ENCODE measurements around the gene TNIK. TPM values are rescaled to one million over a fixed set of nuclear protein-coding genes. Genes with fewer than 3 reads are reported as not detected.
A peak's percentile ranks its signal among the peaks of the same experiment; 100 is the strongest.

Gene TNIK
- total and polyA plus RNA-seq, 2 of the 4 experiments (the other 2 are of a cell fraction): 3.4 to 6.3 TPM

DNA sequence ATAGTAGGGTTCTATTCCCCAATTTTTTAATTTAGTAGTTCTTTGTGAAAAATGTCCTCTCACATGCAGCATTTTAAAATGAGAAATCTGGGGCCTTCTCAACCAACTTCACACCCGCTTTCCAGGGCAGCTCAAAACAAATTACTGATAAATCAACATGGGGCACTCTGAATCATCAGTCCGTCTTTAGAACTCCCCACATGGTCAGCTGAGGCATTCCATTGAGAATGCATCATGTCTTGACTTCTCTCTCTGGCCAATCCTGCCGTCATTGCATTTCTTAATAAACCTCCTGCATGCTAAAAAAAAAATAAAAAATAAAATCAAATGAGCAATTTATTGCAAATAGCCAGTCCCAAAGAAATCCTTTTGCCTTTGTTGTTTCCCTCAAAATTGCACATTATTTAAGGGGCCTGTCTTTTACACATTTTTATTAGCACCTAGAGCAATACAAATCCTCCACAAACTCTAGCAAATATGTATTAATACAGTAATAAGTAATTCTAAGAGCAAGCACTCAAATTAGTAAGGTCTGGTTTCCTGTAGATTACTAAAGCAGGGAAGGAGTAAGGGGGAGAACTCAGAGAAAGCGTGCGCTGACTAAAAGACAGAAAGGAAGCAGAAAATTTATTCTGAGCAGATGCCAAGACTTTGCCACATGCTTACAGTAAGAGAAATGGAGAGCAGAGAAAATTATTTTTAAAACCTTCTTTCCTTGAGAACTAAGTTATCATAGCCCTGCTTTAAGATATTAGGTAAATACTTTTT is 175.7 kb downstream of the TNIK start:
- BruUV-seq (replicated peaks): no TSS peak
- Histone ChIP-seq H3K4me1 (ENCODE audit: control insufficient read depth, insufficient read depth, low read length) (peaks cover 9% of the 10 kb centered on the region), H2BK15ac (ENCODE audit: low read depth, low read length) (no peak overlapping the region), H3K36me3 (ENCODE audit: control insufficient read depth, insufficient read depth, low read length) (no peaks in the 10 kb centered on the region), H4K20me1 (ENCODE audit: insufficient read depth, low read length) (no peaks in the 10 kb centered on the region), H3K23ac (ENCODE audit: low read depth, low read length) (no peak overlapping the region), H2AFZ (replicated peaks; ENCODE audit: low read length, poor library complexity) (no peak overlapping the region), H3K4me2 (ENCODE audit: low read depth, low read length) (peak overlapping the region; percentile 48; the same call in 1 of the 2 replicates), H3K9me1 (ENCODE audit: insufficient read depth, low read length) (no peaks in the 10 kb centered on the region; the same call in 1 of the 2 replicates), H2BK20ac (ENCODE audit: low read depth, low read length) (peak overlapping the region; percentile 10; the same call in 1 of the 2 replicates), H3K56ac (ENCODE audit: extremely low read depth, insufficient read depth, low read length) (no peak overlapping the region), H3K4ac (ENCODE audit: low read depth, low read length) (peak overlapping the region; percentile 5; the same call in 1 of the 2 replicates), H4K8ac (ENCODE audit: low read depth in 2 of 2, low read length in 2 of 2) (no peak overlapping the region), H3K9ac (ENCODE audit: low read depth, low read length) (no peak overlapping the region), H3K9me3 (ENCODE audit: control insufficient read depth, insufficient read depth, low read length) (no peaks in the 10 kb centered on the region), H2AK9ac (replicated peaks; ENCODE audit: low read depth, low read length, poor library complexity) (no peak overlapping the region), H2BK5ac (ENCODE audit: low read depth, low read length, poor library complexity, severe bottlenecking) (peak overlapping the region; percentile 77), H4K5ac (ENCODE audit: low read depth, low read length) (no peak overlapping the region), H2AK5ac (ENCODE audit: low read depth, low read length) (no peak overlapping the region), H3K27me3 (ENCODE audit: control insufficient read depth, insufficient read depth, low read length) (no peaks in the 10 kb centered on the region), H2BK120ac (ENCODE audit: low read depth, low read length) (peak overlapping the region; percentile 27; the same call in 1 of the 2 replicates), H3K27ac (ENCODE audit: insufficient read depth, low read length) (peak overlapping the region; percentile 13; the same call in 1 of the 2 replicates), H3K79me1 (ENCODE audit: low read depth in 1 of 2, low read length in 2 of 2) (no peaks in the 10 kb centered on the region), H3K4me3 (ENCODE audit: insufficient read depth, low read depth, low read length) (no peak overlapping the region), H4K91ac (ENCODE audit: insufficient read depth, low read depth, low read length) (no peak overlapping the region; the same call in 1 of the 2 replicates), H3K18ac (ENCODE audit: low read depth, low read length) (no peak overlapping the region), H3K14ac (replicated peaks; ENCODE audit: low read depth, low read length) (no peak overlapping the region)
- in situ Hi-C loops (cut with MboI; ENCODE audit: low sequenced_read_pairs): no loop called here
- DNase-seq (peak; percentile 98), ATAC-seq (ENCODE audit: low read depth) (peak; percentile 95)
- intact Hi-C loops (cut with micrococcal nuclease): loop anchor here (2.0 kb wide), 1 partner anchor 176 kb away; the partner anchor contains the start of gene TNIK
- ChIA-PET POLR2A (ENCODE audit: unreplicated experiment) (interaction anchor here (0.5 to 0.6 kb wide), 2 partner anchors 54 to 66 kb away, joined by 3 to 4 read pairs; no protein-coding TSS in a partner anchor), CTCF (interaction anchor here (0.6 kb wide), 2 partner anchors 21 to 58 kb away, joined by 3 read pairs; no protein-coding TSS in a partner anchor)
- dilution Hi-C loops (cut with HindIII; ENCODE audit: low sequenced_read_pairs, unreplicated experiment): no loop called here
- WGBS, 2 experiments (ENCODE audit: extremely low coverage in 2 of 2, insufficient read length in 1 of 2): no CpG with 5 or more reads among the region's 5 CpGs
- TF ChIP-seq MAFK (IDR thresholded peaks at IDR 0.05; ENCODE audit: low read depth, low read length) (peak; percentile 46; the same call in 1 of the 2 replicates), MAZ (IDR thresholded peaks at IDR 0.05; ENCODE audit: borderline replicate concordance, low read depth, low read length) (peak; percentile 41; the same call in 1 of the 2 replicates), SMC3 (IDR thresholded peaks at IDR 0.05; ENCODE audit: low read depth, low read length) (no peak), POLR2A (IDR thresholded peaks at IDR 0.05; ENCODE audit: low read depth, low read length) (no peak), FOS (IDR thresholded peaks at IDR 0.05; ENCODE audit: low read depth, low read length) (peak; percentile 88), NFE2L2 (IDR thresholded peaks at IDR 0.05; ENCODE audit: low read depth, low read length) (no peak), RAD21 (IDR thresholded peaks at IDR 0.05; ENCODE audit: low read length) (no peak), MXI1 (IDR thresholded peaks at IDR 0.05; ENCODE audit: borderline replicate concordance, low read depth, low read length) (peak; percentile 47; the same call in 1 of the 2 replicates), CEBPB (IDR thresholded peaks at IDR 0.05; ENCODE audit: low read depth, low read length) (peak; percentile 36), BHLHE40 (IDR thresholded peaks at IDR 0.05; ENCODE audit: low read depth, low read length) (peak; percentile 16), RFX5 (IDR thresholded peaks at IDR 0.05; ENCODE audit: low read depth, low read length) (no peak)
- TF ChIP-seq, protein P1, sequence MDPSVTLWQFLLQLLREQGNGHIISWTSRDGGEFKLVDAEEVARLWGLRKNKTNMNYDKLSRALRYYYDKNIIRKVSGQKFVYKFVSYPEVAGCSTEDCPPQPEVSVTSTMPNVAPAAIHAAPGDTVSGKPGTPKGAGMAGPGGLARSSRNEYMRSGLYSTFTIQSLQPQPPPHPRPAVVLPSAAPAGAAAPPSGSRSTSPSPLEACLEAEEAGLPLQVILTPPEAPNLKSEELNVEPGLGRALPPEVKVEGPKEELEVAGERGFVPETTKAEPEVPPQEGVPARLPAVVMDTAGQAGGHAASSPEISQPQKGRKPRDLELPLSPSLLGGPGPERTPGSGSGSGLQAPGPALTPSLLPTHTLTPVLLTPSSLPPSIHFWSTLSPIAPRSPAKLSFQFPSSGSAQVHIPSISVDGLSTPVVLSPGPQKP (IDR thresholded peaks at IDR 0.05; ENCODE audit: borderline replicate concordance, low read depth, low read length): no peak
- TF ChIP-seq, protein P2, sequence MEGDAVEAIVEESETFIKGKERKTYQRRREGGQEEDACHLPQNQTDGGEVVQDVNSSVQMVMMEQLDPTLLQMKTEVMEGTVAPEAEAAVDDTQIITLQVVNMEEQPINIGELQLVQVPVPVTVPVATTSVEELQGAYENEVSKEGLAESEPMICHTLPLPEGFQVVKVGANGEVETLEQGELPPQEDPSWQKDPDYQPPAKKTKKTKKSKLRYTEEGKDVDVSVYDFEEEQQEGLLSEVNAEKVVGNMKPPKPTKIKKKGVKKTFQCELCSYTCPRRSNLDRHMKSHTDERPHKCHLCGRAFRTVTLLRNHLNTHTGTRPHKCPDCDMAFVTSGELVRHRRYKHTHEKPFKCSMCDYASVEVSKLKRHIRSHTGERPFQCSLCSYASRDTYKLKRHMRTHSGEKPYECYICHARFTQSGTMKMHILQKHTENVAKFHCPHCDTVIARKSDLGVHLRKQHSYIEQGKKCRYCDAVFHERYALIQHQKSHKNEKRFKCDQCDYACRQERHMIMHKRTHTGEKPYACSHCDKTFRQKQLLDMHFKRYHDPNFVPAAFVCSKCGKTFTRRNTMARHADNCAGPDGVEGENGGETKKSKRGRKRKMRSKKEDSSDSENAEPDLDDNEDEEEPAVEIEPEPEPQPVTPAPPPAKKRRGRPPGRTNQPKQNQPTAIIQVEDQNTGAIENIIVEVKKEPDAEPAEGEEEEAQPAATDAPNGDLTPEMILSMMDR (conservative IDR thresholded peaks at IDR 0.05; ENCODE audit: low read depth, low read length): no peak
- TF ChIP-seq, protein P3, sequence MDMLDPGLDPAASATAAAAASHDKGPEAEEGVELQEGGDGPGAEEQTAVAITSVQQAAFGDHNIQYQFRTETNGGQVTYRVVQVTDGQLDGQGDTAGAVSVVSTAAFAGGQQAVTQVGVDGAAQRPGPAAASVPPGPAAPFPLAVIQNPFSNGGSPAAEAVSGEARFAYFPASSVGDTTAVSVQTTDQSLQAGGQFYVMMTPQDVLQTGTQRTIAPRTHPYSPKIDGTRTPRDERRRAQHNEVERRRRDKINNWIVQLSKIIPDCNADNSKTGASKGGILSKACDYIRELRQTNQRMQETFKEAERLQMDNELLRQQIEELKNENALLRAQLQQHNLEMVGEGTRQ (IDR thresholded peaks at IDR 0.05; ENCODE audit: low read depth, low read length): peak; percentile 88

Measured in IMR-90 (cell line).